ENCODE results near the gene MLC1. TPM values are rescaled to one million over a fixed set of nuclear protein-coding genes. Genes with fewer than 3 reads are reported as not detected.

The MLC1 gene
- total RNA-seq, 1 donor from 2014 or later, result not detected

- DNase-seq, result no peak
- Mint-ChIP-seq H3K27me3 (peaks cover 14% of the 10 kb centered on the region), H3K27ac (no peak overlapping the region), H3K4me3 (no peak overlapping the region), H3K36me3 (ENCODE audit: low read depth) (no peaks in the 10 kb centered on the region), H3K9me3 (no peaks in the 10 kb centered on the region), H3K4me1 (peaks cover 19% of the 10 kb centered on the region)
- intact Hi-C loops (cut with micrococcal nuclease), result no loop called here
- TF ChIP-seq CTCF (IDR thresholded peaks at IDR 0.05), result no peak
- CTCF ChIA-PET, result interaction anchor here (1.0 kb wide), 1 partner anchor 334 kb away, joined by 3 read pairs; no protein-coding TSS in a partner anchor
- no peak for ATAC-seq (ENCODE audit: low read depth)
- POLR2A ChIA-PET, result no interaction called here
Measured at GRCh38 chr22:50101870-50102565, 16.8 kb upstream of the MLC1 start.

- POLR2A ChIA-PET, result no interaction called here
- intact Hi-C loops (cut with micrococcal nuclease), result no loop called here
- Mint-ChIP-seq H3K36me3 (ENCODE audit: low read depth) (no peaks in the 10 kb centered on the region), H3K9me3 (no peaks in the 10 kb centered on the region), H3K4me3 (no peak overlapping the region), H3K4me1 (peaks cover 10% of the 10 kb centered on the region), H3K27me3 (peaks cover 25% of the 10 kb centered on the region), H3K27ac (no peak overlapping the region)
- no peak for TF ChIP-seq CTCF (IDR thresholded peaks at IDR 0.05)
- CTCF ChIA-PET, result interaction anchor here (0.6 kb wide), 1 partner anchor 35 kb away, joined by 3 read pairs; no protein-coding TSS in a partner anchor
- DNase-seq (no peak), ATAC-seq (ENCODE audit: low read depth) (no peak)
Measured at GRCh38 chr22:50098052-50098451, 12.8 kb upstream of the MLC1 start.

GRCh38 chr22:50092342-50092741 is 7.1 kb upstream of the MLC1 start:
- no peak for TF ChIP-seq CTCF (IDR thresholded peaks at IDR 0.05)
- no peak for ATAC-seq (ENCODE audit: low read depth)
- no peaks in the 10 kb centered on the region for H3K36me3 Mint-ChIP-seq (ENCODE audit: low read depth)
- no peaks in the 10 kb centered on the region for H3K4me1 Mint-ChIP-seq
- ChIA-PET POLR2A (no interaction called here), CTCF (no interaction called here)
- H3K4me3 Mint-ChIP-seq, result no peak overlapping the region
- intact Hi-C loops (cut with micrococcal nuclease), result no loop called here
- peaks cover 18% of the 10 kb centered on the region for H3K27me3 Mint-ChIP-seq
- no peak overlapping the region for H3K27ac Mint-ChIP-seq
- peaks cover 7% of the 10 kb centered on the region for H3K9me3 Mint-ChIP-seq
- DNase-seq, result no peak

- ATAC-seq (ENCODE audit: low read depth), result no peak
- no peak for DNase-seq
- ChIA-PET POLR2A (no interaction called here), CTCF (no interaction called here)
- peaks cover 11% of the 10 kb centered on the region for H3K9me3 Mint-ChIP-seq
- no peak overlapping the region for H3K4me3 Mint-ChIP-seq
- TF ChIP-seq CTCF (IDR thresholded peaks at IDR 0.05), result no peak
- H3K36me3 Mint-ChIP-seq (ENCODE audit: low read depth), result peaks cover 4% of the 10 kb centered on the region
- peaks cover 3% of the 10 kb centered on the region for H3K4me1 Mint-ChIP-seq
- intact Hi-C loops (cut with micrococcal nuclease), result no loop called here
- no peak overlapping the region for H3K27ac Mint-ChIP-seq
- peaks cover 17% of the 10 kb centered on the region for H3K27me3 Mint-ChIP-seq
Measured at GRCh38 chr22:50091092-50091768, 6.0 kb upstream of the MLC1 start.

- Mint-ChIP-seq H3K9me3 (peaks cover 11% of the 10 kb centered on the region), H3K4me1 (peaks cover 3% of the 10 kb centered on the region), H3K36me3 (ENCODE audit: low read depth) (peaks cover 4% of the 10 kb centered on the region), H3K27me3 (peaks cover 17% of the 10 kb centered on the region), H3K27ac (no peak overlapping the region), H3K4me3 (no peak overlapping the region)
- TF ChIP-seq CTCF (IDR thresholded peaks at IDR 0.05), result no peak
- CTCF ChIA-PET, result no interaction called here
- DNase-seq, result no peak
- ATAC-seq (ENCODE audit: low read depth), result no peak
- intact Hi-C loops (cut with micrococcal nuclease), result no loop called here
- POLR2A ChIA-PET, result no interaction called here
Measured at GRCh38 chr22:50090412-50090714, 5.1 kb upstream of the MLC1 start.

Data from activated B cell treated with CpG ODN at 0.5 μM for 24 hours (primary cell).